ENCODE results near the gene DHRS2. TPM values are rescaled to one million over a fixed set of nuclear protein-coding genes. Genes with fewer than 3 reads are reported as not detected.

DHRS2 gene
- polyA plus RNA-seq, 2 of the 4 experiments (the other 2 are of a cell fraction): 2.3 to 10.7 TPM

DNA sequence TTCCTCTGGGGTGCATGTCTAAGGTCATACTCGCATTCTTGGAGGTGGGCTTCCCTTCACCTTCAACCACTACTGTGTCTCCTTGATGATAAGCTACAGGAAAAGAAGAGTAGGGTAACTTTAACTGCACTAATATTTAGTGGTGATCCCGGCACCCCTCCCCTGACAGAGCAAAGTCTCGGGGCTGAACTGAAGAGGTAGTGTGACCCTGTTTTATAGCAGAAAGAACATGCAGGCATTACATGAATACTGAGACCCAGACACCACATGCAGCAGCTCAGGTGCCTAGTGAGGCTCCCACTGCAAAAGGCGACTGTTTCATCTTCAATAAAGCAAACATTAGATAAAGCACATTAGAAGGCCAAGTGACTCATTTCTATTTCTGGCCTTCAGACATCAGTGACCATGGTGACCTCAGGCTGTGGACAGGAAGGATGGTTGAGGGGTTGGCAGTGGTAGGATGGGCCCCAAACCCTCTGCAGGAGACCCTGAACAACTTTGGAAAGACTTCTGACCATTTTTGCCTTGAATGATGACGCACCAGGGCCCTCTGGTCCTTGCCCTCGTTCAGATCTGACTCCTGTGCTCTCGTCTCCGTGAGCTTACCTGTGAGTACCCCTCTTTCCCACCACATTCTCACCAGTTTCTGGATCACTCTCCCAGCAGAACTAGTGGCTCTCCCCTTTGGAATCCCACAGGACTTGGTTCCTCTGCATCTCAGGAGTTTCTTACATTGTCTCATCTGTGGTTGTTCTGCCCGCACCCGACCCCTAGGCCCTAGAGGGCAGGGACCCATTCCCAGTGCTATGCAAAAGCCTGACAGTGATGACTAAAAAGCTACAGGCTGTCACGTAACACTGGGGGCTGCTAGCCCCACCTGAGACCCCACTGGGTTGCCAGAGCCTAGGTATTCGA lies 33.7 kb upstream of the DHRS2 start (continued):
- TF ChIP-seq, protein P1, sequence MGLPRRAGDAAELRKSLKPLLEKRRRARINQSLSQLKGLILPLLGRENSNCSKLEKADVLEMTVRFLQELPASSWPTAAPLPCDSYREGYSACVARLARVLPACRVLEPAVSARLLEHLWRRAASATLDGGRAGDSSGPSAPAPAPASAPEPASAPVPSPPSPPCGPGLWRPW (IDR thresholded peaks at IDR 0.05): no peak
- TF ChIP-seq CHD2 (IDR thresholded peaks at IDR 0.05; ENCODE audit: low read length, partially characterized antibody) (no peak), POLR2AphosphoS2 (conservative IDR thresholded peaks at IDR 0.05; ENCODE audit: low read length) (no peak), HOXA7 (CRISPR knock-in tag; IDR thresholded peaks at IDR 0.05) (no peak), PHF8 (IDR thresholded peaks at IDR 0.05; ENCODE audit: borderline replicate concordance, low read depth) (no peak)

DNA sequence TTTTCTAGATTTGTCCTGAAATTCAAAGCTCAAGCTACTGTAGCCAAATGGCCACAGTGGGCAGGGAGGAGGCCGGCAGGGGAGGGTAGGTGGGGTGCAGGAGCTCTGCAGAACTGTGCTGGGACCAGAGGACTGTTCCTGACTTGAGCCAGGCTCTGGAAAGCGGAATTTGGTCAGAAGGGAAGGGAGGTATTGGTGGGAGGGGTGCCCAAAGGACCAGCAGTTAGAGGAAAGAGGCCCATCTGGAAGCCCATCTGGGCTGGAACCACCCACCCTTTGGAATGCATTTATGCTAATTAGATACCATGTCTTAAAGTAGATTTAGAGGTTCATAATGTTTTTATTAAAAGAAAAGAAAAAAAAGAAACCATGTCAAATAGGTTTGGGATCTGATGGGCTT lies 33.1 kb upstream of the DHRS2 start:
- CTCF ChIA-PET: interaction anchor here (1.0 to 2.8 kb wide), 5 partner anchors 9 to 308 kb away, joined by 3 to 8 read pairs (median 3); no protein-coding TSS in a partner anchor
- FAIRE-seq: no peak
- 25% methylated on average over 2 of the region's 2 CpGs for WGBS (ENCODE audit: missing lambda C conversion rate)

More for the DNA sequence above, 33.1 kb upstream of the DHRS2 start:
- Histone ChIP-seq H3K4me2 (no peak overlapping the region), H3K4me1 (no peaks in the 10 kb centered on the region), H3K9me3 (no peaks in the 10 kb centered on the region), H3K4me3 (no peak overlapping the region), H3K27ac (no peak overlapping the region)
- ATAC-seq (no peak), DNase-seq (ENCODE audit: low read depth in 1 of 2, low spot score in 1 of 2) (no peak)
- POLR2A ChIA-PET: no interaction called here
- TF ChIP-seq, protein P2, sequence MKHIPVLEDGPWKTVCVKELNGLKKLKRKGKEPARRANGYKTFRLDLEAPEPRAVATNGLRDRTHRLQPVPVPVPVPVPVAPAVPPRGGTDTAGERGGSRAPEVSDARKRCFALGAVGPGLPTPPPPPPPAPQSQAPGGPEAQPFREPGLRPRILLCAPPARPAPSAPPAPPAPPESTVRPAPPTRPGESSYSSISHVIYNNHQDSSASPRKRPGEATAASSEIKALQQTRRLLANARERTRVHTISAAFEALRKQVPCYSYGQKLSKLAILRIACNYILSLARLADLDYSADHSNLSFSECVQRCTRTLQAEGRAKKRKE (CRISPR knock-in tag; IDR thresholded peaks at IDR 0.05; ENCODE audit: low read depth): no peak
- no peak for TF ChIP-seq CHD2 (IDR thresholded peaks at IDR 0.05; ENCODE audit: low read length, partially characterized antibody)
- no peak for TF ChIP-seq NFE2L2 (conservative IDR thresholded peaks at IDR 0.05; ENCODE audit: low read length)
- TF ChIP-seq HOXB13 (CRISPR knock-in tag; IDR thresholded peaks at IDR 0.05; ENCODE audit: low read depth): no peak
- TF ChIP-seq ZSCAN20 (CRISPR knock-in tag; IDR thresholded peaks at IDR 0.05): no peak
- TF ChIP-seq EHMT2 (IDR thresholded peaks at IDR 0.05; ENCODE audit: low read depth): no peak
- no peak for TF ChIP-seq CBX2 (IDR thresholded peaks at IDR 0.05; ENCODE audit: borderline replicate concordance, low read depth)
- TF ChIP-seq, protein P3, sequence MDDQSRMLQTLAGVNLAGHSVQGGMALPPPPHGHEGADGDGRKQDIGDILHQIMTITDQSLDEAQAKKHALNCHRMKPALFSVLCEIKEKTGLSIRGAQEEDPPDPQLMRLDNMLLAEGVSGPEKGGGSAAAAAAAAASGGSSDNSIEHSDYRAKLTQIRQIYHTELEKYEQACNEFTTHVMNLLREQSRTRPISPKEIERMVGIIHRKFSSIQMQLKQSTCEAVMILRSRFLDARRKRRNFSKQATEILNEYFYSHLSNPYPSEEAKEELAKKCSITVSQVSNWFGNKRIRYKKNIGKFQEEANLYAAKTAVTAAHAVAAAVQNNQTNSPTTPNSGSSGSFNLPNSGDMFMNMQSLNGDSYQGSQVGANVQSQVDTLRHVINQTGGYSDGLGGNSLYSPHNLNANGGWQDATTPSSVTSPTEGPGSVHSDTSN (IDR thresholded peaks at IDR 0.05): no peak
- TF ChIP-seq EP300 (IDR thresholded peaks at IDR 0.05): no peak
- TF ChIP-seq, protein P4, sequence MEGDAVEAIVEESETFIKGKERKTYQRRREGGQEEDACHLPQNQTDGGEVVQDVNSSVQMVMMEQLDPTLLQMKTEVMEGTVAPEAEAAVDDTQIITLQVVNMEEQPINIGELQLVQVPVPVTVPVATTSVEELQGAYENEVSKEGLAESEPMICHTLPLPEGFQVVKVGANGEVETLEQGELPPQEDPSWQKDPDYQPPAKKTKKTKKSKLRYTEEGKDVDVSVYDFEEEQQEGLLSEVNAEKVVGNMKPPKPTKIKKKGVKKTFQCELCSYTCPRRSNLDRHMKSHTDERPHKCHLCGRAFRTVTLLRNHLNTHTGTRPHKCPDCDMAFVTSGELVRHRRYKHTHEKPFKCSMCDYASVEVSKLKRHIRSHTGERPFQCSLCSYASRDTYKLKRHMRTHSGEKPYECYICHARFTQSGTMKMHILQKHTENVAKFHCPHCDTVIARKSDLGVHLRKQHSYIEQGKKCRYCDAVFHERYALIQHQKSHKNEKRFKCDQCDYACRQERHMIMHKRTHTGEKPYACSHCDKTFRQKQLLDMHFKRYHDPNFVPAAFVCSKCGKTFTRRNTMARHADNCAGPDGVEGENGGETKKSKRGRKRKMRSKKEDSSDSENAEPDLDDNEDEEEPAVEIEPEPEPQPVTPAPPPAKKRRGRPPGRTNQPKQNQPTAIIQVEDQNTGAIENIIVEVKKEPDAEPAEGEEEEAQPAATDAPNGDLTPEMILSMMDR (IDR thresholded peaks at IDR 0.05): no peak
- TF ChIP-seq, protein P5, sequence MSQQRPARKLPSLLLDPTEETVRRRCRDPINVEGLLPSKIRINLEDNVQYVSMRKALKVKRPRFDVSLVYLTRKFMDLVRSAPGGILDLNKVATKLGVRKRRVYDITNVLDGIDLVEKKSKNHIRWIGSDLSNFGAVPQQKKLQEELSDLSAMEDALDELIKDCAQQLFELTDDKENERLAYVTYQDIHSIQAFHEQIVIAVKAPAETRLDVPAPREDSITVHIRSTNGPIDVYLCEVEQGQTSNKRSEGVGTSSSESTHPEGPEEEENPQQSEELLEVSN (IDR thresholded peaks at IDR 0.05; ENCODE audit: borderline replicate concordance, low read depth): no peak
- no peak for TF ChIP-seq HEYL (CRISPR knock-in tag; IDR thresholded peaks at IDR 0.05)
- no peak for TF ChIP-seq PHF8 (IDR thresholded peaks at IDR 0.05; ENCODE audit: borderline replicate concordance, low read depth)
- TF ChIP-seq, protein P6, sequence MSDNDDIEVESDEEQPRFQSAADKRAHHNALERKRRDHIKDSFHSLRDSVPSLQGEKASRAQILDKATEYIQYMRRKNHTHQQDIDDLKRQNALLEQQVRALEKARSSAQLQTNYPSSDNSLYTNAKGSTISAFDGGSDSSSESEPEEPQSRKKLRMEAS (IDR thresholded peaks at IDR 0.05): no peak
- TF ChIP-seq MAFK (IDR thresholded peaks at IDR 0.05; ENCODE audit: partially characterized antibody): no peak
- TF ChIP-seq NR3C1 (IDR thresholded peaks at IDR 0.05): no peak
- TF ChIP-seq SMC3 (IDR thresholded peaks at IDR 0.05): no peak
- TF ChIP-seq TP53 (CRISPR knock-in tag; IDR thresholded peaks at IDR 0.05): no peak
